Mesendoderm (in vitro differentiated cells): ENCODE measurements around the gene ANK3.

Source experiments
- DNase-seq: peaks from one replicate; pipeline ENCODE4 v3.0.0; 2013
- H2AK5ac ChIP-seq: 2 replicates; pipeline ENCODE4 v1.6.1; 2013; ENCODE audit warnings: low read length, inconsistent platforms
- H2BK120ac ChIP-seq: 2 replicates; pipeline ENCODE4 v1.6.1; 2013; ENCODE audit warnings: low read depth, mild to moderate bottlenecking, low read length, moderate library complexity, mixed read lengths
- H2BK15ac ChIP-seq: replicated peaks from 2 replicates; pipeline ENCODE4 v1.6.1; 2013; ENCODE audit warnings: low read depth, mild to moderate bottlenecking, moderate library complexity
- H2BK5ac ChIP-seq: 2 replicates; pipeline ENCODE4 v1.6.1; 2013; ENCODE audit warnings: low read length, inconsistent platforms
- H3K18ac ChIP-seq: 2 replicates; pipeline ENCODE4 v1.6.1; 2013; ENCODE audit warnings: mild to moderate bottlenecking, low read length, mixed read lengths
- H3K23ac ChIP-seq: one replicate; pipeline ENCODE4 v1.6.1; 2013; ENCODE audit warnings: low read length
- H3K27ac ChIP-seq: 2 replicates; pipeline ENCODE4 v1.5.1; 2013; ENCODE audit warnings: low read depth, mild to moderate bottlenecking, inconsistent platforms, low read length, moderate library complexity
- H3K27me3 ChIP-seq: 2 replicates; pipeline ENCODE4 v1.6.1; 2013; ENCODE audit warnings: low read length, control low read depth, mild to moderate bottlenecking, inconsistent platforms; ENCODE audit not compliant: insufficient read depth, poor library complexity
- H3K36me3 ChIP-seq: 2 replicates; pipeline ENCODE4 v1.6.1; 2013; ENCODE audit warnings: low read length, inconsistent platforms; ENCODE audit not compliant: control insufficient read depth, insufficient read depth
- H3K4ac ChIP-seq: one replicate; pipeline ENCODE4 v1.6.1; 2013; ENCODE audit warnings: low read depth, mild to moderate bottlenecking, low read length, moderate library complexity
- H3K4me1 ChIP-seq: 2 replicates; pipeline ENCODE4 v1.6.1; 2013; ENCODE audit warnings: low read depth, low read length, inconsistent platforms; ENCODE audit not compliant: control insufficient read depth
- H3K4me2 ChIP-seq: 2 replicates; pipeline ENCODE4 v1.6.1; 2013; ENCODE audit warnings: low read length
- H3K4me3 ChIP-seq: 2 replicates; pipeline ENCODE4 v1.5.1; 2013; ENCODE audit warnings: mild to moderate bottlenecking, low read length
- H3K56ac ChIP-seq: one replicate; pipeline ENCODE4 v1.6.1; 2013; ENCODE audit warnings: low read length
- H3K79me1 ChIP-seq: 2 replicates; pipeline ENCODE4 v1.6.1; 2013; ENCODE audit warnings: low read length, inconsistent platforms
- H3K79me2 ChIP-seq: 2 replicates; pipeline ENCODE4 v1.6.1; 2013; ENCODE audit warnings: mild to moderate bottlenecking, low read length; ENCODE audit not compliant: control insufficient read depth, insufficient read depth
- H3K9ac ChIP-seq: 2 replicates; pipeline ENCODE4 v1.6.1; 2013; ENCODE audit warnings: low read length, inconsistent platforms
- H4K5ac ChIP-seq: one replicate; pipeline ENCODE4 v1.6.1; 2013; ENCODE audit warnings: low read length
- H4K8ac ChIP-seq: one replicate; pipeline ENCODE4 v1.6.1; 2013; ENCODE audit warnings: low read depth, mild to moderate bottlenecking, control low read depth, low read length, moderate library complexity
- WGBS: extraction: QIAGEN DNeasy Blood & Tissue Kit; methylation state at CpG from one replicate; pipeline ENCODE4 v1.1.7; 2013; ENCODE audit warnings: low lambda C conversion rate, missing lambda C conversion rate; ENCODE audit not compliant: insufficient coverage; ENCODE audit errors: extremely low coverage; 5-methylcytosine and 5-hydroxymethylcytosine counted together

Gene ANK3

GRCh38 chr10:60410970-60411369 is 21.3 kb upstream of the ANK3 start:
- no peak for DNase-seq
- Histone ChIP-seq H3K4me1 (peaks cover 3% of the 10 kb centered on the region), H3K9ac (no peak overlapping the region), H4K5ac (no peak overlapping the region), H2BK15ac (no peak overlapping the region), H3K27me3 (no peaks in the 10 kb centered on the region), H3K18ac (no peak overlapping the region), H2BK120ac (no peak overlapping the region), H3K4ac (no peak overlapping the region), H3K56ac (no peak overlapping the region), H2AK5ac (no peak overlapping the region), H3K27ac (no peak overlapping the region), H3K4me3 (no peak overlapping the region), H3K79me1 (no peaks in the 10 kb centered on the region), H2BK5ac (no peak overlapping the region), H4K8ac (no peak overlapping the region), H3K79me2 (no peaks in the 10 kb centered on the region), H3K4me2 (no peak overlapping the region), H3K36me3 (no peaks in the 10 kb centered on the region), H3K23ac (no peak overlapping the region)
- WGBS = no CpG with 5 or more reads among the region's 3 CpGs

- Histone ChIP-seq H2BK5ac (no peak overlapping the region), H2AK5ac (no peak overlapping the region), H3K4ac (no peak overlapping the region), H3K18ac (no peak overlapping the region), H3K4me1 (no peaks in the 10 kb centered on the region), H3K36me3 (no peaks in the 10 kb centered on the region), H2BK15ac (no peak overlapping the region), H2BK120ac (no peak overlapping the region), H3K4me2 (no peak overlapping the region), H4K8ac (no peak overlapping the region), H3K4me3 (no peak overlapping the region), H3K56ac (no peak overlapping the region), H3K27me3 (no peaks in the 10 kb centered on the region), H4K5ac (no peak overlapping the region), H3K9ac (no peak overlapping the region), H3K79me1 (no peaks in the 10 kb centered on the region), H3K79me2 (no peaks in the 10 kb centered on the region), H3K23ac (no peak overlapping the region), H3K27ac (no peak overlapping the region)
- no CpG with 5 or more reads among the region's 2 CpGs for WGBS
- DNase-seq = no peak
Measured at GRCh38 chr10:60409202-60409601, 19.5 kb upstream of the ANK3 start.

- Histone ChIP-seq H3K27ac (no peak overlapping the region), H3K56ac (no peak overlapping the region), H2BK5ac (no peak overlapping the region), H3K27me3 (no peaks in the 10 kb centered on the region), H3K36me3 (no peaks in the 10 kb centered on the region), H3K4ac (no peak overlapping the region), H3K4me2 (no peak overlapping the region), H3K9ac (no peak overlapping the region), H2BK120ac (no peak overlapping the region), H2AK5ac (no peak overlapping the region), H3K18ac (no peak overlapping the region), H3K79me2 (no peaks in the 10 kb centered on the region), H2BK15ac (no peak overlapping the region), H4K8ac (no peak overlapping the region), H3K4me3 (no peak overlapping the region), H3K23ac (no peak overlapping the region), H4K5ac (no peak overlapping the region), H3K79me1 (no peaks in the 10 kb centered on the region), H3K4me1 (no peaks in the 10 kb centered on the region)
- no CpG with 5 or more reads among the region's 3 CpGs for WGBS
- DNase-seq = no peak
Measured at GRCh38 chr10:60406182-60406581, 16.5 kb upstream of the ANK3 start.

DNA sequence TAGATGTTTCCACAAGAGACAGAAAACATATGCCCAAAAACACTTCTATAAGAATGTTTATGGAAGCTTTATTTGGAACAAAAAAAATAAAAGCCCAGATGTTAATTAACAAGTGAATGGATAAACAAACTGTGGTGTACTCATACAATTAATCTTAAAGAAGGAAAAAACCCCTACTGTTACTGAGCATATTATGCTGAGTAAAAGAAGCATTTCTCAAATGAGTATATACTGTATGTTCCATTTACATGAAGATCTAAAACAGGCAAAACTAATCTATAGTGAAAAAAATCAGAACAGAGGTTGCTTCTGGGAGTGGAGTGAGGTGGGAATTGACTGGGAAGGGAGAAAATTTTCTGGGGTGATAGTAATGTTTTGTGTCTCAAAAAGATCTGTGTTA is 15.5 kb upstream of the ANK3 start:
- no peaks in the 10 kb centered on the region for H3K36me3 ChIP-seq
- H2BK15ac ChIP-seq = no peak overlapping the region
- H3K79me2 ChIP-seq = no peaks in the 10 kb centered on the region
- no peak overlapping the region for H3K4me2 ChIP-seq
- no peak overlapping the region for H3K56ac ChIP-seq
- H3K4me1 ChIP-seq = no peaks in the 10 kb centered on the region
- H3K79me1 ChIP-seq = no peaks in the 10 kb centered on the region
- H3K23ac ChIP-seq = no peak overlapping the region
- no peak overlapping the region for H2AK5ac ChIP-seq
- H4K5ac ChIP-seq = no peak overlapping the region
- H3K27ac ChIP-seq = no peak overlapping the region
- no peak for DNase-seq
- no peak overlapping the region for H2BK120ac ChIP-seq
- no peak overlapping the region for H3K4me3 ChIP-seq
- no peak overlapping the region for H3K18ac ChIP-seq
- no peak overlapping the region for H3K9ac ChIP-seq
- H4K8ac ChIP-seq = no peak overlapping the region
- H3K27me3 ChIP-seq = no peaks in the 10 kb centered on the region
- H2BK5ac ChIP-seq = no peak overlapping the region
- H3K4ac ChIP-seq = no peak overlapping the region

GRCh38 chr10:60403168-60403873 is 13.6 kb upstream of the ANK3 start:
- H3K27me3 ChIP-seq = no peaks in the 10 kb centered on the region
- no peak overlapping the region for H3K4me2 ChIP-seq
- no peak overlapping the region for H4K8ac ChIP-seq
- no peaks in the 10 kb centered on the region for H3K79me2 ChIP-seq
- H3K4me1 ChIP-seq = no peaks in the 10 kb centered on the region
- DNase-seq = no peak
- H3K18ac ChIP-seq = no peak overlapping the region
- no peak overlapping the region for H3K4me3 ChIP-seq
- H3K79me1 ChIP-seq = no peaks in the 10 kb centered on the region
- no peaks in the 10 kb centered on the region for H3K36me3 ChIP-seq
- no peak overlapping the region for H2AK5ac ChIP-seq
- no peak overlapping the region for H3K23ac ChIP-seq
- no peak overlapping the region for H3K56ac ChIP-seq
- no CpG with 5 or more reads among the region's 8 CpGs for WGBS
- H2BK120ac ChIP-seq = no peak overlapping the region
- H2BK5ac ChIP-seq = no peak overlapping the region
- H4K5ac ChIP-seq = no peak overlapping the region
- no peak overlapping the region for H2BK15ac ChIP-seq
- no peak overlapping the region for H3K9ac ChIP-seq
- no peak overlapping the region for H3K27ac ChIP-seq
- no peak overlapping the region for H3K4ac ChIP-seq

DNA sequence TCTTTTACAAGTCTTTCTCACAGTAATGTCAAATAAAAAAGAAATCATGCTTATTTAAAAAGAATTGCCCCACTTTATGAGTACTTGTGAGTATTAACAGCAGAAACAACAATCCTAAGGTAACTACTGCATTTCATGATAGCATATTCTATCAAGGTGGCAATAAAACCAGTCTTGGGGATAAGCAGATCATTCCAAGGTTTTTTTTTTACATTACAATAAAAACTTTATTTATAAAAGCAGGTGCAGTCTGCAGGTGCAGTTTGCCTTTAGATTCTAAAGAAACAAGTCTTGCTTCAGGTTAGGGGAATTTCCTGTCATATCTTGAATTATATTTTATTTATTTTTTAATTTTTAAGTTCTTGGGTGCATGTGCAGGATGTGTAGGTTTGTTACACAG is 10.7 kb upstream of the ANK3 start:
- Histone ChIP-seq H3K27me3 (no peaks in the 10 kb centered on the region), H3K4ac (no peak overlapping the region), H2AK5ac (no peak overlapping the region), H3K23ac (no peak overlapping the region), H3K27ac (no peak overlapping the region), H2BK15ac (no peak overlapping the region), H3K18ac (no peak overlapping the region), H3K36me3 (no peaks in the 10 kb centered on the region), H4K5ac (no peak overlapping the region), H3K56ac (no peak overlapping the region), H3K79me1 (no peaks in the 10 kb centered on the region), H2BK120ac (no peak overlapping the region), H3K4me1 (no peaks in the 10 kb centered on the region), H3K9ac (no peak overlapping the region), H2BK5ac (no peak overlapping the region), H3K4me3 (no peak overlapping the region), H4K8ac (no peak overlapping the region), H3K4me2 (no peak overlapping the region), H3K79me2 (no peaks in the 10 kb centered on the region)
- no peak for DNase-seq
